ENCODE measurements around the gene KLHL25.

Gene KLHL25

DNA sequence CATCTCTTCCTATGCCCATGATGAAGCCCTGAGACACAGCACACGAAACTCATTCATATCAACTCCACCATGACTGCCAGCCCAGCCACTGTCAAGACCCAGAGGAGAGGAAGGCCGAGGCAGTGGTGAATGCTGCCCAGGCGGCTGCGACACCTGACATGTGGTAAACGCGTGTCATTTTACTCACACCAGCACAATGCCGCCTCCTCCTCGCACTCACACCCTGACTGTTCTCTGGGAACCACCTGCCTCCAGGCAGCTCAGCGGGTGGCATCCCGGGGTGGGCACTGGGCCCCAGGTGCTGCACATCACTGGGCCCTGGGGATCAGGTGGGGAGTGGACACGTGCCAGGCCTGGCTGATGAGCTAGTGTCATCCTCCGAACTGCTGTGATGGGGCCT, 21.5 kb downstream of the KLHL25 start:
- ATAC-seq, result no peak

DNA sequence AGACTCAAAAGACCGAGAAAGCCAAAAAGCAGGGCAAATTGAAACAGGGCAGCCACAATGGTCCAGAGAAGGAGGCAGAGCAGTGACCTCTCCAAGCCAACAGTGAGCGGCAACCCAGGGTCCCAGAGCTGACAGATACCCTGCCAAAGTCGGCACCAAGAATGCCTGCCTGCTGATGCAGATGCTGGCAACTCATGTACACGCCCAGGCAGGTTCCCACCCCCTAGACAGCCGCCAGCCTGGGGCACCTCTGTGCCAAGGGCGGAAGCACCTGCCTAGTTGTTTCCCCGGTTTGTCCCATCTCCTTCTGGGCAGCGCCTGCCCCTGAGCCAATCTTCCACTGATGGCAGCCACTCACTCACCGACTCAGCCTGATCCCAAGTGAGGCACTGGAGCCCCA, 22.1 kb downstream of the KLHL25 start:
- no peak for ATAC-seq

DNA sequence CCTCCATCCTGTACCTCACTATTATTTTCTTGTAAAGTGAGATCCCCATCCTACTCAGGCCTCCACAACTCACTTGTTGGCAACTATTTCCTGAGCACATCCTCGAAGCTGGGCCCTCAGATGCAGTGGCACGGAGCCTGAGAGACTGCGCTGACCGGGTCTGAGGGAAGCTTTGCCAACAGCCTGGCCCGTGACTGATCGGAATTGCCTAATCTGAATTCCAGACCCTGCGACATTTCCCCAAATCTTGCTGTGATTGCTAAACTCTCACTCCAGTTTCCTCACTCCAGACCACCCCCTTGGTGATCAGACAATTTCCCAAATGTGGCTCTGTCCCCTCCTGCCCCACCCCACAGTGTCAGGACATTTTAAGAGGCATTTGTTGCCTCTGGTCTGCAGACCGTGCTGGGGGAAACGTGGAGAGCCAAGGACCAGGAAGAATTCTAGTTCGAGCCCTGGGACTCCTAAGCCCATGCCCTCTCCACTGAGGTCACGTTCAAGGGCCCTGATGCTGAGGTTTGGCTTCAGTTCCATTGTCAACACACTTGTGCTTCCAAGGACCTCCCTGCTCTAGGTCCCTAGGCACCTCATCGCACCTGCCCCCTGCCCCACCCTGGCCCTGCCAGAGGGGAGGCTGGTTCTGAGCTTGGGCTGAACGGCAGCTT, 22.8 kb downstream of the KLHL25 start:
- no peak for ATAC-seq

DNA sequence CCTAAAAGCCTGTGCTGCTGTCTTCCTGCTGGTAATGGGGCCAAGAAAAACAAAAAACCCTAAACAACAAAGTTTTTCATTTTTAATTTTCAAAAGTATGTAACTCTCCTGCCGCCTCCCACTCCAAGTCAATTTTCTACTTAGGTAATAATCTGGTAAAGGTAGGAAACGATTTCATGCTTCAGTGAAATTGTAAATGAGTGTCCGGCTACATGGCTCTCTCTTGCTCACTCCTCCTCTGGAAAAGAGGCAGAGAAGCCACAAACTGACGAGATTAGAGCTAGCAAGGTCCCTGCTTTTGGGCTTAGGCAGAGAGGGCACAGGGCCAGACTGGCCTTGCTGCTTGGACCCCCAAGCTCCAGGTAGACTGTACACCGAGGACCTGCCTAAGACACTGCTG, 23.5 kb downstream of the KLHL25 start:
- ATAC-seq, result no peak

DNA sequence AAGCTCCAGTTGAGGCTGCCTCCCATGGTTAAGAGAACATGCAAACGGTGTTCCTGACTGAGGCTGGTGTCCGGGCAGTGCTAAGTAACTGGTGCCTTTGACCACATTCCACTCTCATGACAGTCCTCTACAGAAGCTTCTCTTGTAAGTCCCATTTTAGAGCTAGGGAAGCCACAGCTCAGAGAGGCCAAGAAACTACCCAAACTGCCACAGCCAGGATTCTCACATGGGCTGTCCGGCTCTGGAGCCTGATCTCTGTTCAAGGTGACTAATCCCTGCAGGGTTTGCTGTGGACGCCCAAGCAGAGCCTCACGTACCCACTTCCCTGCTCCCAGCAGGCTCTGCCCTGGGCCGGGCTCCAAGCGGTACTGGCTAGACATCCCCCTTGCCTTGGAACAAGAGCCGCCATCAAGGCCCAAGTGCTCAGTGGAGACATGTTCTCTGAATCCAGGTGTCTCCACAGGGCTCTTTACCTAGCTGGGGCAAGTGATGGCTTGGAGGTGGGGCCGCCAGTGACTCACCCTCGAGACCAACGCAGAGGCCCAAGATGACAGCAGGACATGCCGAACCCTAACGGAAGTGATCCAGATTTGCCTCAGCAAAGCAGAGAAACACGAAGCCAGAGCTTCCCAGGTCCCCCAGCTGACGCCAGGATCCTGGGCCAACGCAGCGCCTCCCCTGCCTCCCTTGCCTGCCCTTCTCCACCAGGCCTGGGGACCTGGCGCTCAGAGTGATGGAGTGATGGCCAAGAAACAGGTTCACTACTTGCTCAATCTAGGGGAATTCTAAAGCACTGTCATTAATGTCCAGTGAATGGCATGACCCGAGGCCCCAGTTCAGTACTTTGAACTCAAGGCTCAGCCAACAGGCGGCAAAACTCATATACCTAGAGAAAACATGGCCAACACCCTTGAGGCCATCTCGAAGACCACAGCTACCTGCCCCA, 24.4 kb downstream of the KLHL25 start:
- no peak for ATAC-seq

DNA sequence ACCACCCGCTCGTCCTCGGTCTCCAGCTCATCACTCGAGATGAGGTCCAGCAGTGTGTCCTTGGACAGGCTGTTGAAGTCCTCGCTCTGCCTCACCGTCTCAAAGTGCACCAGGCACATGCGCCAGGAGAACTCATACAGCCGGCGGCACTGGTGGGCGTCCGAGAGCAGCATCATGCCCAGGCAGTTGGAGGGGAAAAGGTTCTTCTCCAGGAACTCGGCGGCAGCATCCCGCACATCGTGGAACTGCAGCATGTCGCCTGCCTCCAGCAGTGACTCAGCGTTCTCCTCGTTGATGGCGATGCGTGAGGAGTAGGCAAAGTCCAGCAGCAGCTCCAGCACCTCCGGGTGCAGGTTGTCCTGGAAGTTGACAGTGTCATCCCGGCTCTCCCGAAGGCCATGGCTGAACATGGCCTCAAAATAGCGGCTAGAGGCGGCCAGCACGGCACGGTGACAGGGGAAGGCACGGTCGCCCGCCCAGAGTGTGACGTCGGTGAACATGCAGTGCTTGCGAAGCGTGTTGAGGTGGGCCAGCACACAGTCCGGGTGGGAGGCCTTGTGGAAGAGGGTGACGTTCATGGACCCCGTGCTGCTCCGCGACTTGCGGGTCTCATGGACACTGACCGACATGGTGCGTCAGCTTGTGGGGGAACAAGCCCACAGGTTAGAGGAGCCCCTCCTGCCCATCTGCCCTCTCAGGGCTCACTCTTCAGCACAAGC, 25.4 kb downstream of the KLHL25 start:
- ATAC-seq, result no peak

DNA sequence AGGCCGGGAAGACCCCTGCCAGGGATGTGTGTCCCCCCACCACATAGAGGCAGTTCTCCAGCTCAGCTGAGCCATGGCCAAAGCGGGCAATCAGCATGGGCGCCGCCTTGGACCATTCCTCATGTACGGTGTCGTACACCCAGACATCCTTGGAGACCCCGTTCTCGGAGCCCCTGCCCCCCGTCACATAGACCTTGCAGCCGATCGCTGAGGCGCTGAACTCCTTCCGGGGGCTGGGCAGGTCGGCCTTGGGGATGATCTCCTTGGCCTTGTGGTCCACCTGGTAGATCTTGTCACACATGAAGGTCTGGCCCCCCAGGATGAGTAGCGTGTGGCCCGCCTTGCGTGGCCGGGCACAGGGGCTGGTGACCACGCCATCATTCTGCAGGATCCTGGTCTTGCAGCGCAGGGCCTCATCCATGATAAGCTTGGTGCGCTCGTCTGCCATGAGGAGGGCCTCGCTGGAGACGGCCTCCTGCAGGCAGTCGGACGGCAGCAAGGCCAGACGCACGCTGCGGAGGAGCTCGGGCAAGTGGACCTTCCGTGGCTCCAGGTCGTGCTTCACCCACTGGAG, 26.0 kb downstream of the KLHL25 start:
- no peak for ATAC-seq

DNA sequence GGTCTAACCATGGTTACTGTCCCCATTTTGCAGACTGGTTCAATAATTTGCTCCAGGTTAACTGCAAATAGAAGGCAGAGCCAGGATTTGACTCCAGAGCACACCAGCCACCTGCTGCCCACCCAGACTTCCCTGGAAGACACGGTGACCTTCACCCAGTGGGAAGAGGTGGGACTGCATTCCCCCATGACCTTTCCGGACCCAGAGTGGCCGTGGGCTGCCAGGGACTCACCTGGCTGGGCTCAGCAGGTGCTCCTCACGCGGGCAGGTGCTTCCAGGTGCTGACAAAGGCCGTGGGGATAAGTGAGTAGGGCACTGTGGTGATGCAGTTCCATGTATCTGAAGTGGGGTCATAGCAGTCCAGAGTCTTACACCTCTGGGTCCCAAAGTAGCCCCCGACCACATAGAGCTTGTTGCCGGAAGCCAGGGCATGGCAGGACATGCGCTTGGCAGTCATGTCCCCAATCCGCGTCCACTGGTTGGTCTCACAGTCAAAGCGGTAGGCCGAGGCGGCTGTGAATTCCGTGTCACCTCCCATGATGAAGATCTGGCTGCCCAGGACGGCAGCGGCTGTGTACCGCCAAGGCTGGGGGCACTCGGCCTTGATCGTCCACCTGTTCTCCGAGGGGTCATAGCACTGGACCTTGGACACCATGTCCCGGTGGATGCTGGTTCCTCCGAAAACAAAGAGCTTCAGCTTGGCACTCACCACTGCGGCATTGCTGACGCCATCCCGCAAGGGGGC, 26.8 kb downstream of the KLHL25 start:
- ATAC-seq, result no peak

DNA sequence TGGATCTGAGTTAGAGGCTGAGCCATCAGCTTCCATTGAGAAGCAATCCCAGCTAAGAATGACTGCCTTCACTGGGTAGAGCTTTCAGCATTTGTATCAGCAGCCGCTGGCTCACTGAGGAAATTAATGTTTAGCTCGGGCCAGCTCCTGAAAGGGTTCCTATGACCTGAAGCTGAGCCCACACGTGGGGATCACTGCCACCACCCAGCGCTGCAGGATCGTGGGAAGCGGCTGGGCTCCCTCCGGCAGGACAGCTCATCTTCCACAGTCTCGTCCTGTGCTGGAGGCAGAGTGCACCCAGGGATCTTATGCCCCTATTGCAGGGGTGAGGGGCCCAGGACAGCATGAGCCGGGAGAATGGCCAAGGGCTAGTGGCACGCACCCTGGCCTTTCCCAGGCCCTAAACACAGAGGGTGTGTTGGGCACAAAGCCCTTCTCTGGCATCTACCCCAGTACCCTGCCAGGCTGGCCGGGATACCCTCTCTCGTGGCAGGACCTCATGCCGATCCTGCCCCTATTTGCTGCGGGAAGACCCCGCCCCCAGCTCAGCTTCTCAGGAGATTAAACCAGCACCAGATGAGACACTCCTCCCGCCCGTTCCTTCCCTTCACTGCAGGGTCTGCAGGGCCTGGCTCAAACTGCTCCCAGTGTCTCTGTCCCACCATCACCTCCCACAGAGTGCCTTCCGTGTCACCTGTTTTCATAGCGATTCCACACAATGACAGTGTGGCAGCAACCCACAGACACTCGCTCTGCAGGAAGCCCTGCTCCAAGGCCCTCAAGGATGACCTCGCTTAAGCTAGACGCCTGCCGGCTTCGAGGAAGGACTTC, 28.5 kb downstream of the KLHL25 start:
- no peak for ATAC-seq

DNA sequence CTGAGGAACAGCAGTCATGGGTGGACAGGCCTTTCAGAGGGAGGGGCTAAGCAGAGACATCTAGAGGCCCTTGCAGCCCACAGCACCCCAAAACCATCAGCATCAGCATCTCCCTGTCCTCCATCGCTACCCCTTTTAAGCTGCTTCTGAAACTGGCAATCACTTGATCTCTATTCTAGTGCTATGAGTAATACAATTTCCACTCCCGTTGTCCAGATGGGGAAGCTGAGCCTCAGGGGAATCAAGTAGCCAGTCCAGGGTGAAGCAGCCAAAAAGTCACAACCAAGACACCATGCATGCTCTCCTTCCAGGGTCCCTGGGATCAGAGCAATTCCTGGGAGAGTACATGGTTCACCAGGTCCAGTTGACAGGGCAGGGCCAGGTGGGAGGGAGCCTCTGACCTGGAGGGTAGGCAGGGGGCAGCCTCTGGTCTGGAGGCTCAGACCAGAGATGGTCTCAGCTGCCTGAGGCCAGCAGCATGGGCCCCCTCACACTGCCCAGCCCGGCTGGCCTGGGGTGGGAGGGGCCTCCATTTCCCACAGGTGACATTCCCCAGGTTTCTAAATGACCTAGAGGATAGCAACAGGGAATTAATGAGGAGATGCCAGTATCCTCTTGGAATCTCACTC, 30.0 kb downstream of the KLHL25 start:
- no peak for ATAC-seq

DNA sequence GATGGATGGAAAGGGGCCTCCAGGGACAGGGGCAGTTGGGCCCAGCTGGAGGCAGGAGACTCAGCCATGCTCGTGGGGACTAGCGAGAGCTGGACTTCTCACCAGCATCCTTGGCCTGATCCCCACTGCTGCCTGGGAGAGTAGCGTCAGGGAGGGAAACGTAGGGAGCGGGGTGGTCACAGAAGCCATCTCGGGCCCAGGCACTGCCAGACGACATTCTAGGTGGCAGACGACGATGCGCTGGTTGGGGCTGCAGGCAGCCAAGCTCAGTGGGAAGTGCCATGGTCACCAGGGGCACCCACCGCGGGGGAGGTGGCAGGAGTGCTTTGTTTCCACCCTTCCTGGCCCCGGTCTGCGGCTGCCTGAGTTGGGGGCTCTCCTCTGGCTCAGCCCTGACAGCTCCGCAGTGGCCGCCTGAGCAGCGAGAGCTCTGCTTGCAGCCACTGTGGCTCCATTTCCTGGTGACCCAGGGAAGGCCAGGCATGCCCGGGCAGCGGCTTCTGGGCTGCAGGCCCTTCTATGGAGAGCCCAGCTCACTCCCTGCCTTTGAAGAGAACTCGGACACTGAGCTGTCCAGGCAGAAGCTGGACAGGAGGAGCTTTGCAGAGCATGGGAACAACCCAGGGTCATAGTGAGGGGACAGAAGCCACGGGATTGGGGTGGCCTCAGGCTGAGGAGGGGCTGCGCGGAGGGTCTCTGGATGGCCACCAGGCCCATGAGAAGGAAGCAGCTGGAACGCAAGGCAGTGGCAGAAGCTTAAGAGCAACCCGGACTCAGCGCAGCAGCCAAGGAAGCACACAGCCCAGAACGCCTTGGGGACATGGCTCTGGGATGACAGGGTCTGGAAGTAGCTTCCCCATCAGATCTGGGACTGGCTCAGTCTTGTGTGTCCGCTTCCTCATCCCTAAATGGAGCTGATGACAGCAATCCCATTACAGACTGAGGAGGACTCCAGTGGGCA, 30.8 kb downstream of the KLHL25 start:
- ATAC-seq, result no peak

DNA sequence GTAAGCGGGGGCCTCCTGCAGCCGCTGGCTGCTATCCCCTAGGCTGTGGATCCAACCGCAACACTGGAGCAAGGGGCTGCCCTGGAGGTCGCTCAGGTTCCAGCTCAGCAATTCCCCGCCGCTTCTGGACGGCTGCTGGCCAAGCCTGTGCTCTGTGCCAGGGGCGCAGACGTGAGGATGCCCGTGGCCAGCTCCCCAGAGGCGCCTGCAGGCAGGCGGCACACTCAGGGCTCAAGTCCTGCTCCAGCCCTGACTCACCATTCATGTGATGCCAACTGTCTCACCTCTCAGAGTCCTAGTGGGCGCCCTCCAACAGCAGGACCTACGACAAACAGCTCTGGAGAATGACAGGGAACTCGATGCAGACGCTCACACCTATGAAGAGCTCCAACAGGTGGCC, 31.6 kb downstream of the KLHL25 start:
- no peak for ATAC-seq

DNA sequence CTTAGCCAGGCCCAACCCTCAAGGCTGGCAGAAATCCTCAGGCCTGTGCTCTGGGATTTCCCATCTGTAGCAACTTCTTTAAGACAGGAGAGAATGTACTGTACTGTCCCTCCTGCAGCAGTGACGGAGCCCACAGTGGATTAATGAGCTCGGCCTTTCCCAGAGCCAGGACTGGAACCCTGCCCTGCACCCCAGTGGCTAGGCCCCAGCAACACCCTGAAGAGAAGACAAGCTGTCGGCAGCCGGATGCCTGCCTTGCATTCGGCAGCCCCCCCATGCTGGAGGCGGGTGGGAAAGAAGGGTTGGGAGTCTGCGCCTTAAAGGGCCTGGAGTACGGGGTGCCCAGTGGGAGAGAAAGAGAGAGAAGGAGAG, 32.0 kb downstream of the KLHL25 start:
- ATAC-seq, result no peak

DNA sequence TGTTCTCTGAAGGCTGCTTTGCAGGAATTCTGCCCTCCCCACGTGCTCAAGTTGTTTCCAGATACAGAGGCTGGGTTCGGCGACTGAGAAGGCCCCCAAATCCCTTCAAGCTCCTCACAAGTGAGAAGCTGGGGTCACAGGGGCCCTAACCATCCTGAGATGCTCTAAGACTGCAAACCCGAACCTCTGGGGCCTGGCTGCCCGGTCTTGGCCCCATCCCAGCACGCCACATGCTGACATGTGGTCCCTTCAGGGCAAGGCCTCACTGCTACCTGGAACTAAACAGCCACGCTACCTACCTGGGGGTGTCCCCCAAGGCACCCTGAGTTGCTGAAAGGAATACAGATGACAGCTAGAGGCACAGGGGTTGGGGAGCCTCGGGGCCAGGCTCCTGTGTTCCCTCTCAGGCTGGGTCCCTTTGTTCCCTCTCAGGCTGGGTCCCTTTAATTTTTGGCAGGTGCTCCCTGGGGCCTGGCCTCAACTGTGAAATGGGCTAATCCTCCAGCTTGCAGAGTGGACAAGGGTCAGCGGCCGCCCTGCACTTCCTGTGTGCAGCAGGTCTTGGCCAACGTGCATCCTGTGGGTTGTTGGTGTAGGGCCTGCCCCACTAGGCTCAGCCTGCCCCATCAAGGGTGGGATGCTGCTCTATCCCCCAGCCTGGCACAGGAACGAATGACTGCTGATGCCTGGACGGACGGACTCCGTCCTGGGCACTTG, 32.5 kb downstream of the KLHL25 start:
- no peak for ATAC-seq

DNA sequence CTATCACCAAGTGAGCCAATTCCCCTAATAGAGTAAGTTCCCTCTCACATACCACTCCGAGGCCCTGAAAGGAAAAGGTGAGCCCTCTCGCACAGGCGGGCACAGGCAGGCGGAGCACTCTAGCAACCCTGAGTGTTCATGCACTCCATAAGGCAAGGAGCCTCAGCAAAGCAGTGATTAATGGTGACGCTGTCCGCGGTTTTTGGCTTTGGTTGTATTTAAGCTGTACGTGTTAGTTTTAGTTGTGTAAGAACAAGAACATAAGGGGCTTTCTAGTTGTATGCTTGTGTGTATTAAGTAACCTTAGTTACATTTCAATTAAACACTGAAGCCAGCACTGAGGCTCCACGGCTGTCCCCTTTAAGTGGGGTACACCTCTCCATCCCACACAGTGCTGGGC, 33.1 kb downstream of the KLHL25 start:
- ATAC-seq, result no peak

DNA sequence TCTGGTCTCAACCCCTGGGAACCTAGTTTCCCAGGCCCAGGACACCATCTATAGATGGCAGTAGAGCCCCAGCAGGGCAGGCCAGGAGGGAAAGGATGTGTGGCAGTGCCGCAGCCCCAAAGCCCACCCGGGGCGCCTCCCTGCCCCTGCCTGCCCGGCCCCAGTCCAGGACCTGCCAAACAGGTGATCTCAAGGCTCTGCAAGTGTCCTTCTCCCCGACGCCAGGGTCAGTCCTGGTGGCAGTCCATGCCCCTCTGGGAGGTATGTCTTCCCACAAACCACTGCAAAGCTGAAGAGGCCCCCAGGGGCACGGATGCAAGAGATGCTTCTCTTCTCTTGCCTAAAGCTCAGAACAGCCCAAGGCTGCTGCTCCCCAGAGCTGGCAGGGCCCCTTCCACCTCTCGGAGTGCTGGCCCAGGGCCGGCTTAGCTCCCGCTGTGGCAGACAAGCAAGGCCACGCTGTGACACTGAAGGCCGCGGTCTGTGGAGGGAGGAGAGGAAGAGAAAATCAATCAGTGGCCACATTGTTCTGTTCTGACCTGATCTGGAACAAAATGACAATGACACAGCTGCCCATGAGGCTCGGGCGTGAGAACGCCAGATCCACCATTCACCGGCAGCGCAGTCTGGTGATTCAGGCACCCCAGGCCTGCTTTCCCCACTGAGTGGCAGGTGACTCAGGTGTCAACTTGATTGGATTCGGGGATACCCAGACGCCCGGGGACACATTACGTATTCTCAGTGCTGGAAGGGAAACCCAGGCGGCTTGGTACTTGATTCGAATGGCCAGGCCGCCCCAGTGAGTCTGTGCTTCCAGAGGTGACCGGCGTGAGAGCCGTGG, 34.0 kb downstream of the KLHL25 start:
- no peak for ATAC-seq

DNA sequence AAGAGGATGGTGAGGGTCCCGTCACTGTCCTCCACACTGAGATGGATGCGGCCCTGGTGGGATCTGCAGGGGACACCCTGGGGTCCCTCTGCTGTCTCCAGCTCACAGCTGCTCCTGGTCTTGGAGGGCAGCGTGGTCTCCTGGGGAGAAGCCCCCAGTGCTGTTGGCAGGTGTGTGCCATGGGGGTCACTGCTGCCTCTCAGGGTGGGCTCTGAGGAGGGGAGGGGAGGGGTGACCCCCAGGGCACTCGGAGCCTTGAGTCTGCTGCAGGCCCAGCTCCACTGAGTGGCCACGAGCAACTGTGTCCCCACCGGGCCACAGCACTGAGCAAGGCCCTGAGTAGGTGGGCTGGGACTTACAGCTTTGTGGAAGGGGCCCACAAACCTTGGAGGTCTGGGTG, 34.7 kb downstream of the KLHL25 start:
- no peak for ATAC-seq

DNA sequence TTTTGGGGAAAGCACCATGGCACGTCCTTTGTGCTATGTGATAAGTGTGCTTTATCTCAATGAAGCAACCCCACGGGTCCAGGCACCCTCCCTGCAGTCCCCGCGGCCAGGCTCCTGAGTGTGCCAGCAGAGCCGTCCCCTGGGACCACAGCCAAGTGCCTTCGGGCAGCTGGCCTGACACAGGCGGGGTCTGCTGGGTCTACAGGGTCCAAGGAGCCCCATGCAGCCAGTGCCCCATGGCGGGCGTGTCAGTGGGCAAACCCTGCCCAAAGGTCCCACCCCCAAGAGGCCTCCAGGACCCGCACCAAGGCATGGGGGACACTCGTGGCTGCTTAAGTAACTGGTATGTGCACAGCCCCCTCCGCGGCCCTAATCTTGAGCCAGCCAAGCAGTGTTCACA, 35.3 kb downstream of the KLHL25 start:
- ATAC-seq, result no peak
